Epithelial cell of esophagus (primary cell): ENCODE measurements around the gene PHB1.

Experiments
- DNase-seq: peaks from one replicate; pipeline ENCODE4 v3.0.0; 2010; ENCODE audit warnings: low read depth
- H3K4me3 ChIP-seq: 2 replicates; pipeline ENCODE4 v1.5.1; 2011; ENCODE audit warnings: mild to moderate bottlenecking, low read length, control low read depth
- TF ChIP-seq, protein P1 (sequence below): IDR thresholded peaks from 2 replicates; pipeline ENCODE4 v1.5.1; 2011; ENCODE audit warnings: low read depth, mild to moderate bottlenecking, low read length, control low read depth, inconsistent platforms; ENCODE audit not compliant: insufficient read depth; ENCODE audit errors: missing control alignments

Gene PHB1

GRCh38 chr17:49447628-49448302 lies 33.1 kb upstream of the PHB1 start:
- no peak for DNase-seq
- H3K4me3 ChIP-seq: no peak overlapping the region
- TF ChIP-seq, protein P1, sequence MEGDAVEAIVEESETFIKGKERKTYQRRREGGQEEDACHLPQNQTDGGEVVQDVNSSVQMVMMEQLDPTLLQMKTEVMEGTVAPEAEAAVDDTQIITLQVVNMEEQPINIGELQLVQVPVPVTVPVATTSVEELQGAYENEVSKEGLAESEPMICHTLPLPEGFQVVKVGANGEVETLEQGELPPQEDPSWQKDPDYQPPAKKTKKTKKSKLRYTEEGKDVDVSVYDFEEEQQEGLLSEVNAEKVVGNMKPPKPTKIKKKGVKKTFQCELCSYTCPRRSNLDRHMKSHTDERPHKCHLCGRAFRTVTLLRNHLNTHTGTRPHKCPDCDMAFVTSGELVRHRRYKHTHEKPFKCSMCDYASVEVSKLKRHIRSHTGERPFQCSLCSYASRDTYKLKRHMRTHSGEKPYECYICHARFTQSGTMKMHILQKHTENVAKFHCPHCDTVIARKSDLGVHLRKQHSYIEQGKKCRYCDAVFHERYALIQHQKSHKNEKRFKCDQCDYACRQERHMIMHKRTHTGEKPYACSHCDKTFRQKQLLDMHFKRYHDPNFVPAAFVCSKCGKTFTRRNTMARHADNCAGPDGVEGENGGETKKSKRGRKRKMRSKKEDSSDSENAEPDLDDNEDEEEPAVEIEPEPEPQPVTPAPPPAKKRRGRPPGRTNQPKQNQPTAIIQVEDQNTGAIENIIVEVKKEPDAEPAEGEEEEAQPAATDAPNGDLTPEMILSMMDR: peak; percentile 7

DNA sequence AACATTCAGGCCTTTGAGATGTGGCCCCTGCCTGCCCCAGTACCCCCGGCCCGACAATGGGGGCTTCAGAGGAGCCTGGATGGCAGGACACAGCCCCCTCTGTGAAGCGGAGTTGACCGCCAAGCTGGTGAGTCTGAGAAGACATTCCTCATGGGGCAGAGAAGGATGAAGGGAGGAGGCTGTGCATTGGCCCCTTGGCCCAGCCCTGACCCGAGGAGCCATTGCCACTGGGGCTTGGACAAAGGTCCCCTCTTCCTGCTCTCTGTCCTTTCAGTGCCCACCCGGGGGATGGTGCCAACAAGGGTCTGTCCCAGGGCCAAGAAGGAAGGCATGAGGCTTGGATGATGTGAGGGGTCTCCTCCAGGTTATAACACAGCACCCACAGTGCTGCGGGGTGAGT lies 30.9 kb upstream of the PHB1 start:
- TF ChIP-seq, protein P1: no peak
- H3K4me3 ChIP-seq: no peak overlapping the region
- DNase-seq: no peak

- no peak overlapping the region for H3K4me3 ChIP-seq
- TF ChIP-seq, protein P1: no peak
- DNase-seq: no peak
Measured at GRCh38 chr17:49444384-49444783, 29.7 kb upstream of the PHB1 start.

- no peak overlapping the region for H3K4me3 ChIP-seq
- no peak for DNase-seq
- TF ChIP-seq, protein P1: no peak
Measured at GRCh38 chr17:49443862-49444261, 29.2 kb upstream of the PHB1 start.

DNA sequence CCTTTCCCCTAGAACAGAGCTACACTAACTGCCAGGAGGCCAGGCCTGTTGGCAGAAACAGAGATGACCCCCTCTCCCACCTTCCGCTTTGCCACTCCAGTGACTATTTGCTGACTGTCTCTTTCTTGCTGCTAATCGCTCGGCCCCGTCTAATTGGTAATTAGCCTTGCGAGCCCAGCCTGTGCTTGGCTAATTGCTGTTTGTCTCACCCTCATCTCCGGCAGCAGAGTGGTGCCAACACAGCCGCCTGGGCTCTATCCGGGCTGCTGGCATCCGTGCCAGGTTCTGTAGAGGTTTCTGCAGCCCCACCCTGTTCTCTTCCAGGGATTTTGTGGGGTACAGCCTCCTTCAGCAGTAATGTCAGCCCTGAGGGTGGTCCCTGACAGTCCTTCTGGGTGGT lies 27.4 kb upstream of the PHB1 start:
- TF ChIP-seq, protein P1: no peak

GRCh38 chr17:49441578-49441977 lies 26.9 kb upstream of the PHB1 start:
- TF ChIP-seq, protein P1: no peak

More for the DNA sequence above, 27.4 kb upstream of the PHB1 start:
- H3K4me3 ChIP-seq: no peak overlapping the region
- DNase-seq: no peak

GRCh38 chr17:49440581-49440980 lies 25.9 kb upstream of the PHB1 start:
- TF ChIP-seq, protein P1: no peak
- no peak for DNase-seq

More at GRCh38 chr17:49441578-49441977, 26.9 kb upstream of the PHB1 start:
- DNase-seq: no peak
- no peak overlapping the region for H3K4me3 ChIP-seq

More at GRCh38 chr17:49440581-49440980, 25.9 kb upstream of the PHB1 start:
- H3K4me3 ChIP-seq: no peak overlapping the region
